ENCODE measurements around the gene PCYT1A. TPM values are rescaled to one million over a fixed set of nuclear protein-coding genes. Genes with fewer than 3 reads are reported as not detected.

PCYT1A gene
- total and polyA plus RNA-seq, 5 donors, result 34.8 to 87.7 (median 85.5) TPM

DNA sequence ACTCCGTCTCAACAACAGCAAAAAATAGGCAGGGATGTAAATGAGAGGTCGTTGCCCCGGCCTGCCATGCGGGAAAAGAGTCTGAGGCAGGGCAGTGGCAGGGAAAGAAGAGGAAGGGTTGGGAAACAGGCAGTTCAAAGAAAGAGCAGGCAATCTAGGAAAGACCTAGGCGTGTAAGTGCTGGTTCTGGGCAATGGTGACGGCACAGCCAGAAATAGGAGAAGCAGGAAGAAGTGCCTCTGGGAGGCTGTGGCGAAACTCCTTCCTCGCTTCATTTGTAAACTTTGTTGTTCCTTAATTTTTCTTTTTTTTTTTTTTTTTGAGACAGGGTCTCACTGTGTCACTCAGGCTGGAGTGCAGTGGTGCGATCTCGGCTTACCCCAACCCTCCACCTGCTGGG lies 66.9 kb downstream of the PCYT1A start:
- Histone ChIP-seq H3K27me3 (ENCODE audit: control insufficient read depth, insufficient read depth) (no peaks in the 10 kb centered on the region), H3K4me1 (ENCODE audit: control insufficient read depth, insufficient read depth, low read length) (no peaks in the 10 kb centered on the region), H3K4me3 (ENCODE audit: low read length) (no peak overlapping the region), H3K27ac (ENCODE audit: low read length) (no peak overlapping the region), H3K9me3 (ENCODE audit: control insufficient read depth, low read length) (no peaks in the 10 kb centered on the region)
- intact Hi-C loops (cut with DNase I), result no loop called here
- ATAC-seq, result peak in 1 of 2 donors; percentile 41
- no peak for DNase-seq
- 79% methylated on average over 10 of the region's 10 CpGs for WGBS

DNA sequence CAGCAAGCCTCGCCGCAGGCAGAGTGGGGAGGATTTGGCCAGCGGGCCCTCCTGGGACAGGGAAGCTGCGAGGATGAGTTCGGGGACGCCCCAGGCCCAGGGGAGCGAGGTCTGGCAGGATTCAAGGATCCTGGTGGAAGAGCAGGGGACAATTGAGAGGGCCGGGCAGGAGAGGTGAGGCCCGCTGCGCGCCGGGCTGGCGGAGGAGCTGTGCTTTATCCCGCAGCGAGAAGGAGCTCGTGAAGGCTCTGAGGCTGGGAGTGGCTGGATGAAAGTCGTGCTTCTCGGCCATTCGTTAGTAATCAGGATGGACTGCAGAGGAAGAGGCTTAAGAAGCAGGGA lies 67.6 kb downstream of the PCYT1A start:
- ATAC-seq (peak; percentile 6 to 21), DNase-seq (no peak)
- 80% methylated on average over 19 of the region's 19 CpGs for WGBS
- Histone ChIP-seq H3K27ac (ENCODE audit: low read length) (no peak overlapping the region), H3K27me3 (ENCODE audit: control insufficient read depth, insufficient read depth) (no peaks in the 10 kb centered on the region), H3K4me3 (ENCODE audit: low read length) (no peak overlapping the region), H3K9me3 (ENCODE audit: control insufficient read depth, low read length) (no peaks in the 10 kb centered on the region), H3K4me1 (ENCODE audit: control insufficient read depth, insufficient read depth, low read length) (no peaks in the 10 kb centered on the region)
- intact Hi-C loops (cut with DNase I), result no loop called here

DNA sequence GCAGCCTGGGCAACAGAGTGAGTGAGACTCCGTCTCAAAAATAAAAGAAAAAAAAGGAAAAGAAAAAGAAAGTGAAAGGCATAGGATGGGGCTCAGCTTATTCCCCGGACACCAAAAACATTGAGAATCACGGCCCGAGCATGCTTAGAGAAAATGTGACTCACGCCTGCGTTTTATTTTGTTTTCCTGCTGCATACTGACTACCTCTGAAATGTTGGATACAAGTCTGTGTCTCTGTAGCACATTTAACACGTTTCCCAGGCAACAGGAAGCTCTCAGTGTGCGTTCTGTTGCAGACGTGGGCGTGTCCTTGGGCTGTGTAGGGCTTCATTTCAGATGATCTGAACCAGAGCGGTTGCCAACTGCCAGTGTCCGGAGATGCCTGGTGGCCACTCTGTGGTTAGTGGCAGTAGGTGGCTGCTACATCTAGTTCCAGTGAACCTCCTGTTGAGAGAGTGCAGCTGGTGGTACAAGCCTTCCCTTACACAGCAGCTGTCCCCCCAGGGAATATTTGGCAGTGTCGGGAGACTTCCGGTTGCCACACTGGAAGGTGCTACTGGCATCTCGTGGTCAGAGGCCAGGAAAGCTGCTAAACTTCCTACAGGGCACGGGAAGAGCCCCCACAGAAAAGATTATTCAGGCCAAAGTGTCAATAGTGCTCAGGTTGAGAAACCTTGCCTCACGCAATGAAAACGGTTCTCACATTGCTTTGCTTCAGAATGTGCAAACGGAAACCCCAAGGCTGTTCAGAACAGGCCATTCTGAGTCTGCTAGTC lies 68.1 kb downstream of the PCYT1A start:
- intact Hi-C loops (cut with DNase I), result no loop called here
- H3K27me3 ChIP-seq (ENCODE audit: control insufficient read depth, insufficient read depth), result no peaks in the 10 kb centered on the region
- no peaks in the 10 kb centered on the region for H3K9me3 ChIP-seq (ENCODE audit: control insufficient read depth, low read length)
- H3K4me1 ChIP-seq (ENCODE audit: control insufficient read depth, insufficient read depth, low read length), result no peaks in the 10 kb centered on the region
- no peak overlapping the region for H3K4me3 ChIP-seq (ENCODE audit: low read length)
- peak; percentile 70 to 78 for ATAC-seq
- no peak overlapping the region for H3K27ac ChIP-seq (ENCODE audit: low read length)
- DNase-seq, result peak in 2 of 3 donors; percentile 73 to 85
- 23% methylated on average over 19 of the region's 19 CpGs for WGBS

DNA sequence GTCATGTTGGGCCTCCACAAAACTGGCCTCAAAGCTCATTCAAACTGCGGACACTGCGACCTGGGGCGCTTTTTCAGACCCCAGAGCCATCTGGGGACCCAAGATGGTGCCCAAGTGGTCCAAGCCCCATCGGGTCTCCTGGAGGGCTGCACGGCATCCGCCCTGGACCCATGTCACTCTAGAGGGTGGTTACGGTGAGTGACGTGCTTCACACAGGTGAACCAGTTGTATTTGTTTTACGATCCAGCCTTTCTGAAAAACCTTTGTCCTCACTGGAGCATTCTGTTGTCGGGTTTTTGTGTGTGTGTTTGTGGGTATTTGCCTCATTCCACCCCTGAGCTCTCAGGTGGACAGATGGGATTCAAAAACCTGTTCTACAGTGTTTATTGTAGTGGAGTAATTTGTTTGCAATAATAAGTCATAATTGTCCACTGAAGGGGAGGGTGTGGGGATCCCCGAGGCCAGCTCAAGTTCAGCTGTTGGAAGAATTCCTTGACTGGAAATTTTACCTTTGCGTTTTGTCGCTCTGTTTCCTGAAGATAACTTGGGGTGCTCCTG lies 69.3 kb downstream of the PCYT1A start:
- Histone ChIP-seq H3K9me3 (ENCODE audit: control insufficient read depth, low read length) (no peaks in the 10 kb centered on the region), H3K4me1 (ENCODE audit: control insufficient read depth, insufficient read depth, low read length) (no peaks in the 10 kb centered on the region), H3K27ac (ENCODE audit: low read length) (no peak overlapping the region), H3K4me3 (ENCODE audit: low read length) (no peak overlapping the region), H3K27me3 (ENCODE audit: control insufficient read depth, insufficient read depth) (no peaks in the 10 kb centered on the region)
- DNase-seq (no peak), ATAC-seq (no peak)
- 87% methylated on average over 13 of the region's 13 CpGs for WGBS
- intact Hi-C loops (cut with DNase I), result no loop called here

DNA sequence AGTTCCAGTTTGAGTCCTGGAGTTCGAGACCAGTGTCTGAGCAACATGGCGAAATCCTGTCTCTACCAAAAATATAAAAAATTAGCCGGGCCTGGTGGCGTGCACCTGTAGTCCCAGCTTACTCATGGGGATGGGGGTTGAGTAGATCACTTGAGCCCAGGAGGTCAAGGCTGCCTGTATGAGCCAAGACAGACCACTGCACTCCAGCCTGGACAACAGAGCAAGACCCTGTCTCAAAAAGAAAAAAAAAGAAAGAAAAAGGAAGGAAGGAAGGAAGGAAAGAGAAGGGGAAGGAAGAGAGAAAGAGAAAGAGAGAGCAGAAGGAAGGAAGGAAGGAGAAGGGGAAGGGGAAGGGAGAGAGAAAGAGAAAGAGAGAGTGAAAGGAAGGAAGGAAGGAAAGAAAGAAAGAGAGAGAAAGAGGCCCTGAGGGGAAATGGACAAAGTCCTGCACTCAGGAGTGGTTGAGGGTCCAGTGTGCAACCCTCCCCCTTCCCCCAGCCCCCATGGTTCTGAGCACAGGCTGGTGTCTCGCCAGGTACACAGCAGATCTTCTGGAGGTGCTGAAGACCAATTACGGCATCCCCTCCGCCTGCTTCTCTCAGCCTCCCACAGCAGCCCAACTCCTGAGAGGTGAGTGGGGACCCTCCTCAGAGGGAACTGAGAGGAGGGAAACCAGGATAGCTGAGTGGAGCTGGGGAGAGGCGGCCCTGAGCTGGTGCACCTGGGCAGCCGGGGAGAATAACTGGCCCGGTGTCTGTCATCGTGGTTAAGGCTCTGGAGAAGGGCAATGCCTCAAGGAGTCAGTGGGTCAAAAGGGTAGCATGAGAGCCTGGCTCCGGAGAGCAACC lies 70.0 kb downstream of the PCYT1A start:
- H3K4me1 ChIP-seq (ENCODE audit: control insufficient read depth, insufficient read depth, low read length), result no peaks in the 10 kb centered on the region
- H3K27me3 ChIP-seq (ENCODE audit: control insufficient read depth, insufficient read depth), result no peaks in the 10 kb centered on the region
- H3K27ac ChIP-seq (ENCODE audit: low read length), result no peak overlapping the region
- intact Hi-C loops (cut with DNase I), result no loop called here
- WGBS, result 94% methylated on average over 12 of the region's 12 CpGs
- ATAC-seq, result no peak
- H3K4me3 ChIP-seq (ENCODE audit: low read length), result no peak overlapping the region
- DNase-seq, result no peak
- no peaks in the 10 kb centered on the region for H3K9me3 ChIP-seq (ENCODE audit: control insufficient read depth, low read length)

DNA sequence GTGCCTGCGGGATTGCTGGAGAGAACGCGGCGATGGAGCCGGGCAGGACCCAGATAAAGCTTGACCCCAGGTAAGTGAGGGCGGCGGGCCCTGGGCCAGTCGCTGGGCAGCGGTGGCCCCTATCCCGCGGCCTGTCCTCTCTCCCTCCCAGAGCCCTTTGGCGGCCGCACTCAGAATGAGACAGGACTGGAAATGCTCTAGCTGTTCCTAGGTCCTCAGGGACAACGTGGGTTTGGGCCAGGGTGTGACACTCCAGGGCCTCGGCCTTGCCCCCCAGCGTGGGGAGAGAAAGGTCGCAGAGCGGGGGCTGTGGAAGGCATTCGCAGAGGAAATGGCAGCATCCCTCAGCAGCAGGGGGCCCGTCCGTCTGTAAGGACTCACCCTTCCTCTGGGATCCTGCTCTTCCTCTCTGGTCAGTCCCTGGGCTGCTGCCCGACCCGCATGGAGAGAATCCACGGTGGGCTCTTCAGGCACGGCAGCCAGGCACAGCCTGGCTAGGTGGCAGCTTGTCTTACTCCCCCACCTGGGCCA lies 70.8 kb downstream of the PCYT1A start:
- intact Hi-C loops (cut with DNase I), result no loop called here
- Histone ChIP-seq H3K27me3 (ENCODE audit: control insufficient read depth, insufficient read depth) (no peaks in the 10 kb centered on the region), H3K27ac (ENCODE audit: low read length) (no peak overlapping the region), H3K4me1 (ENCODE audit: control insufficient read depth, insufficient read depth, low read length) (no peaks in the 10 kb centered on the region), H3K4me3 (ENCODE audit: low read length) (no peak overlapping the region), H3K9me3 (ENCODE audit: control insufficient read depth, low read length) (no peaks in the 10 kb centered on the region)
- ATAC-seq (no peak), DNase-seq (no peak)
- 28% methylated on average over 25 of the region's 25 CpGs for WGBS

DNA sequence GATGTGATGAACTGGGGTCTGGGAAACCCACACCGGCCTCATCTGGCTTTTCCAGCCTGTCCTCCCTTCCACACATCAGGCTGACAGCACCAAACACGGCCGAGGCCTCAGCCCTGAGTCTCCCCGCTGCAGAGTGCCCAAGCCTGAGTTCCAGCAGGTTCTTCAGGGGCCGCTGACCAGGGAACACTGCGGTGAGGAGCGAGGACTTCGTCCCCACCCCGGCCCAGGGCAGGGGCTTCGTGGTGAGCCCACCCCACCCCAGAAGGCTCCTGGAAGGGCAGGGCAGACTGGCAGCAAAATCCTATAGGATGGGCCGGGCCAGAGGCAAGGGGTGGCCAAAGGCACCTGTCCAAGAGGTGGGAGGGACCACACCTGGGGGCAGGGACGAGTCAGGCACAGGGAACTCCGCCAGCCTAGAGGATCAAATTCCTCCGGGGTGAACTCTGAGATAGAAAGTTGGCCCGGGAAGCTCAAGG lies 71.4 kb downstream of the PCYT1A start, which contains the start of gene SLC51A:
Gene SLC51A, plus strand, starts transcription at position 446 of the 476 bp plus-strand sequence. CDS start 179 bp downstream, outside the sequence.
- H3K4me3 ChIP-seq (ENCODE audit: low read length), result no peak within 1 kb of the TSS
- 54% methylated on average over 15 of the region's 15 CpGs for WGBS
- H3K27me3 ChIP-seq (ENCODE audit: control insufficient read depth, insufficient read depth), result no peaks in the 10 kb centered on the region
- no peak within 1 kb of the TSS for H3K27ac ChIP-seq (ENCODE audit: low read length)
- no peak for DNase-seq
- intact Hi-C loops (cut with DNase I), result no loop called here
- H3K4me1 ChIP-seq (ENCODE audit: control insufficient read depth, insufficient read depth, low read length), result no peaks in the 10 kb centered on the region
- no peaks in the 10 kb centered on the region for H3K9me3 ChIP-seq (ENCODE audit: control insufficient read depth, low read length)
- ATAC-seq, result peak in 1 of 2 donors; percentile 32

DNA sequence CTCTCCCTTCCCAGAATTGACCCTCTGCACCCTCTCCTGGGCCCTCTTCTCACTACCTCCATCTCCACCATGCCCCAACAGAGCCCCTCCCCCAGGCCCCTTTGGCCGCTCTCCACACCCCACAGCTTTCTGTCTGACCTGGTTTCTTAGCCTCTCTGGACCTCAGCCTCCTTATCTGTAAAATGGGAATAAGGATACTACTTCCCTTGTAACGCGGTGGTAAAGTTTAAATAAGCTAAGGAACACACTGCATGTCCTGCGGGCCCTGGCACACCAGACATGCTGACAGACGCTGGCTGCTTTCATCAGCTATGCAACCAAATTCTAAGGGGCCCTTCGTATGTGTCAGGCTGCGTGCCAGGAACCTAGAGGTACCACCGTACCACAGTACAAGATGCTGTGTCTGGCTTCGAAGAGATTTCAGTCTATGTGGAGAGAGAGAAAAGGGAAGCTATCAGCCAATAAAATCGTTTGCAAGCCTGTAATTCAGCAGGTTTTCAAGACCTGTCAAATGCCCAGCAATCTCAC lies 72.0 kb downstream of the PCYT1A start:
- DNase-seq (no peak), ATAC-seq (no peak)
- WGBS, result 63% methylated on average over 10 of the region's 10 CpGs
- Histone ChIP-seq H3K27ac (ENCODE audit: low read length) (no peak overlapping the region), H3K4me1 (ENCODE audit: control insufficient read depth, insufficient read depth, low read length) (no peaks in the 10 kb centered on the region), H3K9me3 (ENCODE audit: control insufficient read depth, low read length) (no peaks in the 10 kb centered on the region), H3K27me3 (ENCODE audit: control insufficient read depth, insufficient read depth) (no peaks in the 10 kb centered on the region), H3K4me3 (ENCODE audit: low read length) (no peak overlapping the region)
- intact Hi-C loops (cut with DNase I), result no loop called here

DNA sequence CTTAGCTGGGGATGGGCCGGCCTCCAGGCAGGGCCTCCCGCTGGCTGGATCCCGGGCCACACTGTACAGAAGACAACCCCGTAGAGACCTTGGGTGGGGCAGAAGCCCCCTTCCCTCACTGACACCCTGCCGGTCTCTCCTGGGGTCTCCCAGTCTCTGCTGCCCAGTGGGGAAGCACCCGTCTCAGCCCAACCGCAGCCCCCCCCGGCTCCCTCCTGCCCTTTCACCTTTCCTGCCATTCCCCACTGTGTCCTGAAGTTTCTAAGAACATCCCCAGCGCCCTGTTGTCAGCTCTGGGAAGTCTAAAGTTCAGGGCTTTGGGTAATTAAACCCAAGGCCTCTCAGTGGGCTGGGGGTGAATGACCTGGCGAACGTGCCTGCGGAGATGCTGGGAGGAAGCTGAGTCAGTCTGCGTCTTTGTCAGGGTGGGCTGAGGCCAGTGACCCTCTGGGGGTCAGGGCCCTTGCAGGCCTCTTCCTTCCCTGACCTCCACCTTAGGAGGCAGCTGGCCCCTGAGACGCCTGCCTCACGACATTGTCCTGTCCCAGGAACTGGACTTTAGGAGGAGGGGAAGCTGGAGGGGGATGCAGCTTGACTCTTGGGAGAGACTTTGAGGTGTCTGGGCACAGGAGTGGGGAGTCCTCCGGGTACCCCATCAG lies 72.6 kb downstream of the PCYT1A start:
- no peak for ATAC-seq
- 81% methylated on average over 16 of the region's 16 CpGs for WGBS

DNA sequence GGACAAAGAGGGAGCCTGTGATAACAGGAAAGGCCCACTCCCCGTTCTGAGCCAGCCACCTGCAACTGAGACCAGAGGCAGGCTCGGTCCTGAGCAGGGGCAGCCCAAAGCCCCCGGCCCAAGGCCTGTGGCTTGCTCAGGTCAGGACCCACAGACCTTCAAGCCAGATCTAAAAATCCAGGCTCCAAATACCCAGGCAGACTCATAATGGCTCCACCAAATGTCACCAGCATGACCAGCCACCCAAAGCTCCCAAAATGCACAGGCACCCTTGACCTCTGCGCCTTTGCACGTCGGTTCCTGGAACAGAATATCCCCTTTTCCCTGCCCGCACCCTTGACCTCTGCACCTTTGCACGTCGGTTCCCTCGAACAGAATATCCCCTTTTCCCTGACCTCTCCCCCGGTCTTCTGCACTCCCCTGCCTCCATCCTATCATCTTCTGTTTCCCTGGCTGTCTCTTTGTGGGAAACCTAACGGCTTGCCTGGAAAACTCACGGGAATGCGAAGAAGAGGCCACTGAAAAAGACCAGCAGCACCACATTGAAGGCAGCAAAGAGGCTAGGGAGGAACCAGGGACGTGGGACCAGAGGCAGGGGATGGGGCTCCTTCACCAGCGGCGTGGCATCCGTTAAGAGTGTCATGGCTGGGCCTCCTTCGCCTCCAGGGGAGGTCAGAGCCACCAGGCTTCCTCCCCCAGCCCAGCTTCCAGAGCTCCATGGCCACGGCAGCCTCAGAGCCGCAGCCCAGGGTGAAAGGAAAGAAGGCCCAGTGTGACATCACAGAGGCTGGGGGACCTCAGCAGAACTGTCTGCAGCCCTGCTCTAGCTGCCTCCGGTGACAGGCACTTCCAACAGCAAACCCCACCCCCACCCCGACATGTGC lies 76.6 kb downstream of the PCYT1A start, which contains the start of gene ZDHHC19:
Gene ZDHHC19, minus strand, starts transcription at position 728 of the 884 bp plus-strand sequence. Its CDS starts 85 bp downstream, at position 643.
- no peak for ATAC-seq
- WGBS, result 61% methylated on average over 23 of the region's 23 CpGs
- H3K4me3 ChIP-seq (ENCODE audit: low read length), result no peak within 1 kb of the TSS
- peak in 1 of 3 donors; percentile 41 for DNase-seq
- no peaks in the 10 kb centered on the region for H3K27me3 ChIP-seq (ENCODE audit: control insufficient read depth, insufficient read depth)
- no peak within 1 kb of the TSS for H3K27ac ChIP-seq (ENCODE audit: low read length)
- intact Hi-C loops (cut with DNase I), result no loop called here
- H3K4me1 ChIP-seq (ENCODE audit: control insufficient read depth, insufficient read depth, low read length), result no peaks in the 10 kb centered on the region
- H3K9me3 ChIP-seq (ENCODE audit: control insufficient read depth, low read length), result no peaks in the 10 kb centered on the region

More for the DNA sequence above, 72.6 kb downstream of the PCYT1A start:
- H3K9me3 ChIP-seq (ENCODE audit: control insufficient read depth, low read length), result no peaks in the 10 kb centered on the region
- H3K27me3 ChIP-seq (ENCODE audit: control insufficient read depth, insufficient read depth), result no peaks in the 10 kb centered on the region
- no peak overlapping the region for H3K4me3 ChIP-seq (ENCODE audit: low read length)
- intact Hi-C loops (cut with DNase I), result no loop called here
- DNase-seq, result no peak
- no peaks in the 10 kb centered on the region for H3K4me1 ChIP-seq (ENCODE audit: control insufficient read depth, insufficient read depth, low read length)
- H3K27ac ChIP-seq (ENCODE audit: low read length), result no peak overlapping the region

Data from right cardiac atrium (tissue), 5 donors.